ENCODE results near the gene HEXIM2. TPM values are rescaled to one million over a fixed set of nuclear protein-coding genes. Genes with fewer than 3 reads are reported as not detected.

The HEXIM2 gene
- total and polyA plus RNA-seq, 2 of the 13 experiments (the other 11 are each of a cell fraction or from before 2014, with no cell fraction given): 27.1 to 32.4 TPM

DNA sequence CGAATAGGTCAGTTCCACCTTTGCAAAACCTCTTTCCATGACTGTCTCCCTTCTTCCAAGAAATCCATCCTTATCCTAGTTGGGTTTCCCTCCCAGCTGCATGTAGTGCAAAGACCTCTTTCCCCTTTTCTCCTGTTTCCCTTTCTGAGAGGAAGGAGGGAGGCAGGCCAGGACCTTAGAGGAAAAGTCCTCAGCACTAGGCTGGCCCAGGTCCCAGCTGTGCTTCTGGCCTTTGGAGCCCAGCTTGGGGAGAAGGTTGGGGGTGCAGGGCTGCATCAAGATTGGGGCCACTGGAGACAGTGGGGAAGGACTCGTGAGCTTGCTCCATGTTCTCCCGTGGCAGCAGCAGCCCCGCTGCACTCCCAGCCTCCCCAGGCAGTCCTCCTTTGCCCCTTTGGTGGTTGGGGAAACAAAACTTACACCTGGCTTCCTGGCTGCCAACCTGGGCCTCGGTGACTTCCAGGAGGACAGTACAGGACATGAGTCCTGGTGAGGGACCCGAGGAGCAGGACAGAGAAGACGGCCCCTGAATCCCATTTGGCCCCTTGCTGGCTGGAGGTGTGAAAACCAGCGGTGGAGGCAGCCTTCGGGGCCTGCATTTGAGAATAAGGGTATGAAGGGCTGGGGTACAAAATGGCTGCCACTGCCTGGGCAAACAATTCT lies 481 bp downstream of the HEXIM2 start (continued):
- TF ChIP-seq, protein P1, sequence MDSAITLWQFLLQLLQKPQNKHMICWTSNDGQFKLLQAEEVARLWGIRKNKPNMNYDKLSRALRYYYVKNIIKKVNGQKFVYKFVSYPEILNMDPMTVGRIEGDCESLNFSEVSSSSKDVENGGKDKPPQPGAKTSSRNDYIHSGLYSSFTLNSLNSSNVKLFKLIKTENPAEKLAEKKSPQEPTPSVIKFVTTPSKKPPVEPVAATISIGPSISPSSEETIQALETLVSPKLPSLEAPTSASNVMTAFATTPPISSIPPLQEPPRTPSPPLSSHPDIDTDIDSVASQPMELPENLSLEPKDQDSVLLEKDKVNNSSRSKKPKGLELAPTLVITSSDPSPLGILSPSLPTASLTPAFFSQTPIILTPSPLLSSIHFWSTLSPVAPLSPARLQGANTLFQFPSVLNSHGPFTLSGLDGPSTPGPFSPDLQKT (CRISPR knock-in tag; IDR thresholded peaks at IDR 0.05; ENCODE audit: borderline replicate concordance): no peak
- TF ChIP-seq KLF9 (CRISPR knock-in tag; IDR thresholded peaks at IDR 0.05; ENCODE audit: low read depth) (no peak), HNF1A (IDR thresholded peaks at IDR 0.05; ENCODE audit: low read depth) (no peak), HNF1A (CRISPR knock-in tag; IDR thresholded peaks at IDR 0.05; ENCODE audit: borderline replicate concordance) (no peak), TARDBP (CRISPR knock-in tag; IDR thresholded peaks at IDR 0.05) (no peak), GLMP (CRISPR knock-in tag; IDR thresholded peaks at IDR 0.05; ENCODE audit: borderline replicate concordance) (no peak), U2AF1 (optimal IDR thresholded peaks at IDR 0.05; ENCODE audit: low read depth, low read length) (no peak), ZNF432 (CRISPR knock-in tag; IDR thresholded peaks at IDR 0.05; ENCODE audit: borderline replicate concordance) (no peak), FOXJ3 (CRISPR knock-in tag; IDR thresholded peaks at IDR 0.05; ENCODE audit: borderline replicate concordance) (no peak), RFXAP (CRISPR knock-in tag; IDR thresholded peaks at IDR 0.05; ENCODE audit: borderline replicate concordance) (0 out of 2 replicates have a peak, but pooled peaks have one; percentile 5), MBD4 (IDR thresholded peaks at IDR 0.05; ENCODE audit: borderline replicate concordance, low read length) (no peak), GTF3A (CRISPR knock-in tag; conservative IDR thresholded peaks at IDR 0.05) (0 out of 2 replicates have a peak, but pooled peaks have one; percentile 2), KLF11 (CRISPR knock-in tag; IDR thresholded peaks at IDR 0.05) (no peak; the same call in 1 of the 2 replicates), HNRNPK (IDR thresholded peaks at IDR 0.05; ENCODE audit: low read depth, low read length, poor library complexity, severe bottlenecking) (no peak), FOXO1 (CRISPR knock-in tag; IDR thresholded peaks at IDR 0.05) (no peak), ZNF563 (CRISPR knock-in tag; IDR thresholded peaks at IDR 0.05) (peak; percentile 87)
- TF ChIP-seq, protein P2, sequence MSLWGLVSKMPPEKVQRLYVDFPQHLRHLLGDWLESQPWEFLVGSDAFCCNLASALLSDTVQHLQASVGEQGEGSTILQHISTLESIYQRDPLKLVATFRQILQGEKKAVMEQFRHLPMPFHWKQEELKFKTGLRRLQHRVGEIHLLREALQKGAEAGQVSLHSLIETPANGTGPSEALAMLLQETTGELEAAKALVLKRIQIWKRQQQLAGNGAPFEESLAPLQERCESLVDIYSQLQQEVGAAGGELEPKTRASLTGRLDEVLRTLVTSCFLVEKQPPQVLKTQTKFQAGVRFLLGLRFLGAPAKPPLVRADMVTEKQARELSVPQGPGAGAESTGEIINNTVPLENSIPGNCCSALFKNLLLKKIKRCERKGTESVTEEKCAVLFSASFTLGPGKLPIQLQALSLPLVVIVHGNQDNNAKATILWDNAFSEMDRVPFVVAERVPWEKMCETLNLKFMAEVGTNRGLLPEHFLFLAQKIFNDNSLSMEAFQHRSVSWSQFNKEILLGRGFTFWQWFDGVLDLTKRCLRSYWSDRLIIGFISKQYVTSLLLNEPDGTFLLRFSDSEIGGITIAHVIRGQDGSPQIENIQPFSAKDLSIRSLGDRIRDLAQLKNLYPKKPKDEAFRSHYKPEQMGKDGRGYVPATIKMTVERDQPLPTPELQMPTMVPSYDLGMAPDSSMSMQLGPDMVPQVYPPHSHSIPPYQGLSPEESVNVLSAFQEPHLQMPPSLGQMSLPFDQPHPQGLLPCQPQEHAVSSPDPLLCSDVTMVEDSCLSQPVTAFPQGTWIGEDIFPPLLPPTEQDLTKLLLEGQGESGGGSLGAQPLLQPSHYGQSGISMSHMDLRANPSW (CRISPR knock-in tag; IDR thresholded peaks at IDR 0.05; ENCODE audit: borderline replicate concordance): no peak
- TF ChIP-seq, protein P3, sequence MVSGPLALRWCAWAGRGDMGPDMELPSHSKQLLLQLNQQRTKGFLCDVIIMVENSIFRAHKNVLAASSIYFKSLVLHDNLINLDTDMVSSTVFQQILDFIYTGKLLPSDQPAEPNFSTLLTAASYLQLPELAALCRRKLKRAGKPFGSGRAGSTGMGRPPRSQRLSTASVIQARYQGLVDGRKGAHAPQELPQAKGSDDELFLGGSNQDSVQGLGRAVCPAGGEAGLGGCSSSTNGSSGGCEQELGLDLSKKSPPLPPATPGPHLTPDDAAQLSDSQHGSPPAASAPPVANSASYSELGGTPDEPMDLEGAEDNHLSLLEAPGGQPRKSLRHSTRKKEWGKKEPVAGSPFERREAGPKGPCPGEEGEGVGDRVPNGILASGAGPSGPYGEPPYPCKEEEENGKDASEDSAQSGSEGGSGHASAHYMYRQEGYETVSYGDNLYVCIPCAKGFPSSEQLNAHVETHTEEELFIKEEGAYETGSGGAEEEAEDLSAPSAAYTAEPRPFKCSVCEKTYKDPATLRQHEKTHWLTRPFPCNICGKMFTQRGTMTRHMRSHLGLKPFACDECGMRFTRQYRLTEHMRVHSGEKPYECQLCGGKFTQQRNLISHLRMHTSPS (CRISPR knock-in tag; IDR thresholded peaks at IDR 0.05; ENCODE audit: low read depth): peak; percentile 22; the same call in 1 of the 2 replicates
